PC-9 (cell line): Measurements from ENCODE around the gene RAET1G.

Experiments used
- CTCF ChIP-seq: fragments of 200-600 bp; sonication (generic); conservative IDR thresholded peaks from 2 replicates; pipeline ENCODE4 v1.6.1; 2017; ENCODE audit warnings: mixed run types, antibody characterized with exemption, mild to moderate bottlenecking, moderate library complexity
- EZH2 ChIP-seq: fragments of 200-600 bp; sonication (generic); IDR thresholded peaks from 2 replicates; pipeline ENCODE4 v1.8.0; 2017; ENCODE audit warnings: antibody characterized with exemption, low read depth

- TF ChIP-seq CTCF (no peak), EZH2 (no peak)
These were observed 31.7 kb downstream of the RAET1G start for GRCh38 chr6:149891259-149891658.
